PC-3 (cell line): ENCODE data around the gene LCA5L. TPM values are rescaled to one million over a fixed set of nuclear protein-coding genes. Genes with fewer than 3 reads are reported as not detected.

ENCODE experiments used
- ATAC-seq: fragments of 200-7000 bp; cut with Tn5 transposase; 2 replicates; pipeline ENCODE4 v1.9.1; 2020; ENCODE audit warnings: mild to moderate bottlenecking, moderate library complexity
- BruUV-seq: library from RNA; stranded (reverse); fragments of 400-500 nt; replicated peaks from 2 replicates; lab custom pipeline; 2021; lab: Mats Ljungman, UMichigan
- CTCF ChIA-PET: fragments of 300-600 bp; sonication (Branson Sonifier 250); formaldehyde crosslinking; loops from one replicate; lab custom pipeline; 2022; ENCODE audit warnings: antibody characterized with exemption; lab: Charles Lee
- POLR2A ChIA-PET: fragments of 300-600 bp; sonication (Branson Sonifier 250); formaldehyde crosslinking; loops from one replicate; lab custom pipeline; 2022; ENCODE audit warnings: antibody characterized with exemption; ENCODE audit not compliant: unreplicated experiment; lab: Charles Lee
- DNase-seq: peaks from one replicate; pipeline ENCODE4 v3.0.0-alpha.2; 2015
- H2AFZ ChIP-seq: fragments of 300-600 bp; sonication (generic); 2 replicates; pipeline ENCODE4 v1.6.0; 2016; ENCODE audit warnings: antibody characterized with exemption, low read length
- H3F3A ChIP-seq: fragments of 300-600 bp; sonication (generic); one replicate; pipeline ENCODE4 v1.6.0; 2017; ENCODE audit warnings: antibody characterized with exemption, low read length, control low read depth, mild to moderate bottlenecking; ENCODE audit not compliant: unreplicated experiment
- H3K27ac ChIP-seq: fragments of 300-600 bp; sonication (generic); 2 replicates; pipeline ENCODE4 v1.5.1; 2016; ENCODE audit warnings: mild to moderate bottlenecking, low read length
- H3K27me3 ChIP-seq: fragments of 300-600 bp; sonication (generic); 2 replicates; pipeline ENCODE4 v1.6.1; 2016; ENCODE audit warnings: low read length, mixed read lengths
- H3K36me3 ChIP-seq: fragments of 300-600 bp; sonication (generic); 2 replicates; pipeline ENCODE4 v1.6.1; 2016; ENCODE audit warnings: low read depth, mixed run types, low read length, mixed read lengths
- H3K4me1 ChIP-seq: fragments of 300-600 bp; sonication (generic); 2 replicates; pipeline ENCODE4 v1.5.1; 2016; ENCODE audit warnings: low read length; ENCODE audit not compliant: insufficient read depth
- H3K4me2 ChIP-seq: fragments of 300-600 bp; sonication (generic); 2 replicates; pipeline ENCODE4 v1.6.0; 2016; ENCODE audit warnings: low read length
- H3K4me3 ChIP-seq: fragments of 300-600 bp; sonication (generic); 2 replicates; pipeline ENCODE4 v1.5.1; 2016; ENCODE audit warnings: mild to moderate bottlenecking, low read length, mixed read lengths
- H3K79me2 ChIP-seq: fragments of 300-600 bp; sonication (generic); 2 replicates; pipeline ENCODE4 v1.6.1; 2017; ENCODE audit warnings: low read length, mixed read lengths
- H3K9ac ChIP-seq: fragments of 300-600 bp; sonication (generic); 2 replicates; pipeline ENCODE4 v1.6.0; 2016; ENCODE audit warnings: mild to moderate bottlenecking, low read length
- H3K9me2 ChIP-seq: fragments of 300-600 bp; sonication (generic); replicated peaks from 2 replicates; pipeline ENCODE4 v1.6.1; 2016; ENCODE audit warnings: mixed run types, low read length, mixed read lengths
- H3K9me3 ChIP-seq: fragments of 300-600 bp; sonication (generic); 2 replicates; pipeline ENCODE4 v1.6.1; 2016; ENCODE audit warnings: low read length, mixed read lengths
- H4K20me1 ChIP-seq: fragments of 300-600 bp; sonication (generic); 2 replicates; pipeline ENCODE4 v1.6.1; 2016; ENCODE audit warnings: low read length, mixed read lengths
- CTCF ChIP-seq: fragments of 300-600 bp; sonication (generic); conservative IDR thresholded peaks from 2 replicates; pipeline ENCODE4 v1.5.1; 2017; ENCODE audit warnings: antibody characterized with exemption, low read depth, mild to moderate bottlenecking, low read length
- EZH2 ChIP-seq: fragments of 300-600 bp; sonication (generic); IDR thresholded peaks from one replicate; pipeline ENCODE4 v1.6.1; 2017; ENCODE audit warnings: antibody characterized with exemption, mild to moderate bottlenecking, low read length; ENCODE audit not compliant: unreplicated experiment
- EZH2phosphoT487 ChIP-seq: fragments of 300-600 bp; sonication (generic); IDR thresholded peaks from 2 replicates; pipeline ENCODE4 v1.6.1; 2018; ENCODE audit warnings: mild to moderate bottlenecking, antibody characterized with exemption, low read length, borderline replicate concordance
- intact Hi-C: fragments of 100-400 bp; cut with micrococcal nuclease; formaldehyde crosslinking; loops from 2 replicates; pipeline ENCODE4 v1.9.0; 2023
- total RNA-seq: library from RNA; depleted of rRNA; stranded (reverse); fragments of >200 nt; gene quantifications from 2 replicates; pipeline ENCODE4 v1.2.3, GENCODE V29; 2014

Gene LCA5L
- total RNA-seq, 1 experiment from 2014 or later, result 0.40 TPM

GRCh38 chr21:39377444-39378050 lies 68.0 kb downstream of the LCA5L start:
- Histone ChIP-seq H3K36me3 (no peaks in the 10 kb centered on the region), H2AFZ (peak overlapping the region; percentile 6; the same call in 1 of the 2 replicates), H3K4me2 (peak overlapping the region; percentile 0; the same call in 1 of the 2 replicates), H3K4me3 (no peak overlapping the region), H3K4me1 (peaks cover 10% of the 10 kb centered on the region; the same call in 1 of the 2 replicates), H3K27ac (no peak overlapping the region), H3K27me3 (no peaks in the 10 kb centered on the region), H3K9me3 (no peaks in the 10 kb centered on the region), H3K9me2 (no peaks in the 10 kb centered on the region), H3K79me2 (peaks cover 6% of the 10 kb centered on the region), H3K9ac (no peak overlapping the region), H3F3A (no peaks in the 10 kb centered on the region), H4K20me1 (no peaks in the 10 kb centered on the region)
- ATAC-seq (no peak), DNase-seq (peak; percentile 60)
- CTCF ChIA-PET, result no interaction called here
- POLR2A ChIA-PET, result no interaction called here
- intact Hi-C loops, result no loop called here
- no peak; the same call in 1 of the 2 replicates for TF ChIP-seq CTCF
- TF ChIP-seq EZH2phosphoT487, result no peak
- TF ChIP-seq EZH2, result no peak
- no TSS peak for BruUV-seq

DNA sequence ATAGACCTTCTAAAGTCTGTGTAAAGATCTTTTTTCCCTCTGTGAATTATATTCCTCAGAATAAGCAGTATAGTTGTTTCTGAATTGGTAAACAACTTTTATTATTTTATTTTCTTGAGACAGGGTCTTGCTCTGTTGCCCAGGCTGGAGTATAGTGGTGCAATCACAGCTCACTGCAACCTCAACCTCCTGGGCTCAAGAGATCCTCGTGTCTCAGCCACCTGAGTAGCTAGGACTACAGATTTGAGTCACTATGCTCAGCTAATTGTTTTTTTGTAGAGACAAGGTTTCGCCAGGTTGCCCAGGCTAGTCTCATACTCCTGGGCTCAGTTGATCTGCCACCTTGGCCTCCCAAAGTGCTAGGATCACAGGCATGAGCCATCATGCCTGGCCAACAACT lies 70.1 kb downstream of the LCA5L start:
- intact Hi-C loops, result no loop called here
- ATAC-seq (no peak), DNase-seq (no peak)
- Histone ChIP-seq H3K27me3 (no peaks in the 10 kb centered on the region), H3K4me2 (no peak overlapping the region), H2AFZ (no peak overlapping the region), H3K9me2 (no peaks in the 10 kb centered on the region), H3K27ac (no peak overlapping the region), H3F3A (no peaks in the 10 kb centered on the region), H3K79me2 (no peaks in the 10 kb centered on the region), H3K9ac (no peak overlapping the region), H3K9me3 (no peaks in the 10 kb centered on the region), H4K20me1 (no peaks in the 10 kb centered on the region), H3K4me3 (no peak overlapping the region), H3K36me3 (no peaks in the 10 kb centered on the region), H3K4me1 (peaks cover 3% of the 10 kb centered on the region; the same call in 1 of the 2 replicates)
- POLR2A ChIA-PET, result interaction anchor here (0.5 kb wide), 1 partner anchor 143 kb away, joined by 3 read pairs; no protein-coding TSS in a partner anchor
- TF ChIP-seq CTCF (no peak), EZH2phosphoT487 (no peak), EZH2 (no peak)
- BruUV-seq, result no TSS peak
- CTCF ChIA-PET, result no interaction called here

DNA sequence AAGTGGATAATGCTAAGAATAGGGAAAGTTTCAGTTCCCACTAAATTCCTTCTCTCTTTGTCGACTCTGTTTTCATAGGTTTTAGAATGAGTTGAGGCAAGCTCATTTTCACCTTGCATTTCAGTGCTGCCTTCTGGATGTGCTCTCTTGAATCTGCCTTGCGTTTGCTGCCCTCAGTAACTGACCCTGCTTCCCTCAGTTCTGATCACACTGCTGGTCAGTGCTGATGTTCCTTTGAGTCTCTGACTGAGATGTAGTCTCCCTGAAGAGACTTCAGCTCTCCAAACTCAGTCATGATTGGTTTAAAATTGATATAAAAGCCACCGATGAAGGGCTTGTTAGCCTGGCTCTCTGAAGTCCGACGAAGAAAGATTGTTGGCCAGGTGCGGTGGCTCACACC lies 71.5 kb downstream of the LCA5L start:
- H3K27me3 ChIP-seq, result no peaks in the 10 kb centered on the region
- H3F3A ChIP-seq, result no peaks in the 10 kb centered on the region
- peak overlapping the region; percentile 55 for H3K4me2 ChIP-seq
- CTCF ChIA-PET, result interaction anchor here (0.6 to 2.0 kb wide), 9 partner anchors 10 to 226 kb away, joined by 3 to 20 read pairs (median 5); no protein-coding TSS in a partner anchor
- H3K9ac ChIP-seq, result no peak overlapping the region
- POLR2A ChIA-PET, result interaction anchor here (0.6 kb wide), 1 partner anchor 17 kb away, joined by 3 read pairs; no protein-coding TSS in a partner anchor
- peak overlapping the region; percentile 31; the same call in 1 of the 2 replicates for H3K4me3 ChIP-seq
- TF ChIP-seq CTCF (no peak), EZH2 (no peak), EZH2phosphoT487 (no peak)
- H4K20me1 ChIP-seq, result no peaks in the 10 kb centered on the region
- H3K4me1 ChIP-seq, result peaks cover 7% of the 10 kb centered on the region; the same call in 1 of the 2 replicates
- DNase-seq (no peak), ATAC-seq (peak; percentile 12; the same call in 1 of the 2 replicates)
- H3K9me3 ChIP-seq, result no peaks in the 10 kb centered on the region
- no peaks in the 10 kb centered on the region for H3K79me2 ChIP-seq
- H2AFZ ChIP-seq, result peak overlapping the region; percentile 41
- intact Hi-C loops, result no loop called here
- no TSS peak for BruUV-seq
- no peaks in the 10 kb centered on the region for H3K36me3 ChIP-seq
- H3K27ac ChIP-seq, result no peak overlapping the region
- H3K9me2 ChIP-seq, result no peaks in the 10 kb centered on the region
